ENCODE data around the gene PSME3IP1. TPM values are rescaled to one million over a fixed set of nuclear protein-coding genes. Genes with fewer than 3 reads are reported as not detected.
A peak's percentile ranks its signal among the peaks of the same experiment; 100 is the strongest.

The PSME3IP1 gene
- total RNA-seq = 142 TPM

- DNase-seq (ENCODE audit: low spot score in 2 of 2) (peak; percentile 99 to 100), FAIRE-seq (peak; percentile 96)
Measured at GRCh38 chr16:57185945-57186871, at the start of gene PSME3IP1, which contains the start of gene RSPRY1. Gene PSME3IP1, minus strand, starts transcription at chr16:57186039. Its CDS starts 12,185 bp downstream, at chr16:57173854. Gene RSPRY1, plus strand, starts transcription at chr16:57186329. Its CDS starts 18,330 bp downstream, at chr16:57204659.

GRCh38 chr16:57235128-57236021 lies 49.5 kb upstream of the PSME3IP1 start:
- DNase-seq (ENCODE audit: low spot score in 2 of 2) (no peak), FAIRE-seq (no peak)

- DNase-seq (ENCODE audit: low spot score in 2 of 2) (no peak), FAIRE-seq (no peak)
Measured at GRCh38 chr16:57234707-57235092, 48.9 kb upstream of the PSME3IP1 start.

GRCh38 chr16:57233944-57234706 lies 48.3 kb upstream of the PSME3IP1 start:
- FAIRE-seq (no peak), DNase-seq (ENCODE audit: low spot score in 2 of 2) (no peak)

GRCh38 chr16:57231821-57232350 lies 46.0 kb upstream of the PSME3IP1 start:
- FAIRE-seq (no peak), DNase-seq (ENCODE audit: low spot score in 2 of 2) (no peak)

- FAIRE-seq = no peak
- no peak for DNase-seq (ENCODE audit: low spot score in 2 of 2)
Measured at GRCh38 chr16:57229079-57229478, 43.2 kb upstream of the PSME3IP1 start.

- DNase-seq (ENCODE audit: low spot score in 2 of 2) (no peak), FAIRE-seq (no peak)
Measured at GRCh38 chr16:57226701-57227621, 41.1 kb upstream of the PSME3IP1 start.

- FAIRE-seq (no peak), DNase-seq (ENCODE audit: low spot score in 2 of 2) (no peak)
Measured at GRCh38 chr16:57225978-57226377, 40.1 kb upstream of the PSME3IP1 start.

GRCh38 chr16:57224651-57225335 lies 39.0 kb upstream of the PSME3IP1 start:
- no peak for FAIRE-seq

GRCh38 chr16:57223057-57223456 lies 37.2 kb upstream of the PSME3IP1 start:
- no peak for DNase-seq (ENCODE audit: low spot score in 2 of 2)
- no peak for FAIRE-seq

More at GRCh38 chr16:57224651-57225335, 39.0 kb upstream of the PSME3IP1 start:
- no peak for DNase-seq (ENCODE audit: low spot score in 2 of 2)

GRCh38 chr16:57216968-57217367 lies 31.1 kb upstream of the PSME3IP1 start:
- no peak for FAIRE-seq
- DNase-seq (ENCODE audit: low spot score in 2 of 2) = no peak

GRCh38 chr16:57213462-57213861 lies 27.6 kb upstream of the PSME3IP1 start:
- no peak for DNase-seq (ENCODE audit: low spot score in 2 of 2)
- FAIRE-seq = no peak

- no peak for FAIRE-seq
- DNase-seq (ENCODE audit: low spot score in 2 of 2) = no peak
Measured at GRCh38 chr16:57209780-57210179, 23.9 kb upstream of the PSME3IP1 start.

- FAIRE-seq (no peak), DNase-seq (ENCODE audit: low spot score in 2 of 2) (no peak)
Measured at GRCh38 chr16:57208926-57209325, 23.1 kb upstream of the PSME3IP1 start.

- FAIRE-seq (no peak), DNase-seq (ENCODE audit: low spot score in 2 of 2) (no peak)
Measured at GRCh38 chr16:57204675-57205074, 18.8 kb upstream of the PSME3IP1 start.

GRCh38 chr16:57203451-57203850 lies 17.6 kb upstream of the PSME3IP1 start:
- DNase-seq (ENCODE audit: low spot score in 2 of 2) = no peak

GRCh38 chr16:57202095-57202886 lies 16.5 kb upstream of the PSME3IP1 start:
- no peak for DNase-seq (ENCODE audit: low spot score in 2 of 2)
- no peak for FAIRE-seq

More at GRCh38 chr16:57203451-57203850, 17.6 kb upstream of the PSME3IP1 start:
- FAIRE-seq = no peak

Data from frontal cortex (tissue), 4 donors.